Fibroblast of lung (primary cell): Measurements from ENCODE around the gene TMPRSS7. TPM values are rescaled to one million over a fixed set of nuclear protein-coding genes. Genes with fewer than 3 reads are reported as not detected.

Source experiments
- DNase-seq, 2 donors: peaks; one replicate each; pipeline versions ENCODE4 v3.0.0 to v3.0.0-alpha.2; 2010; ENCODE audit warnings: low read depth in 2 of 2
- H2AFZ ChIP-seq: 2 replicates; pipeline ENCODE4 v1.5.1; 2012; ENCODE audit warnings: low read length, control low read depth, inconsistent platforms
- H3K27ac ChIP-seq: 2 replicates; pipeline ENCODE4 v1.5.1; 2011; ENCODE audit warnings: low read length, control low read depth; ENCODE audit not compliant: insufficient read depth
- H3K27me3 ChIP-seq: 2 replicates; pipeline ENCODE4 v1.5.1; 2011; ENCODE audit warnings: mild to moderate bottlenecking, low read length; ENCODE audit not compliant: control insufficient read depth, insufficient read depth
- H3K36me3 ChIP-seq: 2 replicates; pipeline ENCODE4 v1.5.1; 2011; ENCODE audit warnings: low read length; ENCODE audit not compliant: control insufficient read depth, insufficient read depth
- H3K4me1 ChIP-seq: 2 replicates; pipeline ENCODE4 v1.5.1; 2011; ENCODE audit warnings: low read length; ENCODE audit not compliant: control insufficient read depth, insufficient read depth; ENCODE audit errors: extremely low read depth
- H3K4me2 ChIP-seq: 2 replicates; pipeline ENCODE4 v1.5.1; 2011; ENCODE audit warnings: low read length, control low read depth; ENCODE audit not compliant: insufficient read depth; ENCODE audit errors: extremely low read depth
- H3K4me3 ChIP-seq, 4 experiments: fragments of 200-600 bp in 1 of 4; sonication (generic) in 1 of 4; replicated peaks in 1 of 4; 2 replicates each; pipeline ENCODE4 v1.5.1; 2011 to 2016; ENCODE audit warnings: low read length in 4 of 4, low read depth in 3 of 4, mild to moderate bottlenecking in 3 of 4, control low read depth in 2 of 4, inconsistent platforms in 1 of 4, mixed read lengths in 1 of 4; ENCODE audit not compliant: insufficient read depth in 1 of 4; ENCODE audit errors: control extremely low read depth in 1 of 4
- H3K79me2 ChIP-seq: 2 replicates; pipeline ENCODE4 v1.5.1; 2012; ENCODE audit warnings: mild to moderate bottlenecking, low read length, inconsistent platforms; ENCODE audit not compliant: control insufficient read depth, insufficient read depth
- H3K9ac ChIP-seq: 2 replicates; pipeline ENCODE4 v1.5.1; 2011; ENCODE audit warnings: mild to moderate bottlenecking, low read length, control low read depth; ENCODE audit not compliant: insufficient read depth
- H3K9me3 ChIP-seq: 2 replicates; pipeline ENCODE4 v1.5.1; 2012; ENCODE audit warnings: low read depth, low read length; ENCODE audit not compliant: control insufficient read depth, insufficient read depth
- H4K20me1 ChIP-seq: 2 replicates; pipeline ENCODE4 v1.5.1; 2011; ENCODE audit warnings: low read length; ENCODE audit not compliant: control insufficient read depth, insufficient read depth; ENCODE audit errors: extremely low read depth
- EZH2 ChIP-seq: IDR thresholded peaks from 2 replicates; pipeline ENCODE4 v1.5.1; 2012; ENCODE audit warnings: low read length, control low read depth, mild to moderate bottlenecking; ENCODE audit errors: missing control alignments
- polyA plus RNA-seq, 2 donors: library from polyadenylated mRNA; depleted of rRNA in 1 of 2; stranded (reverse) in 1 of 2; unstranded in 1 of 2; fragments of >200 nt; gene quantifications; 2 replicates each; pipeline ENCODE4 v1.2.1, GENCODE V29; 2011 to 2012; ENCODE audit warnings: missing spikeins in 1 of 2
- total RNA-seq: library from RNA; depleted of rRNA; stranded (reverse); fragments of >200 nt; gene quantifications from 2 replicates; pipeline ENCODE4 v1.2.1, GENCODE V29; 2014
- TF ChIP-seq, protein P1 (sequence below), 2 donors: IDR thresholded peaks in 1 of 2; conservative IDR thresholded peaks in 1 of 2; 1 replicate in 1 of 2; 2 replicates in 1 of 2; pipeline ENCODE4 v1.5.1; 2011 to 2012; ENCODE audit warnings: low read length in 2 of 2, control low read depth in 1 of 2, inconsistent platforms in 1 of 2, low read depth in 1 of 2, mild to moderate bottlenecking in 1 of 2

TMPRSS7 gene
- total and polyA plus RNA-seq, 2 donors (not counting 1 experiment from before 2014, with no cell fraction given), result not detected

DNA sequence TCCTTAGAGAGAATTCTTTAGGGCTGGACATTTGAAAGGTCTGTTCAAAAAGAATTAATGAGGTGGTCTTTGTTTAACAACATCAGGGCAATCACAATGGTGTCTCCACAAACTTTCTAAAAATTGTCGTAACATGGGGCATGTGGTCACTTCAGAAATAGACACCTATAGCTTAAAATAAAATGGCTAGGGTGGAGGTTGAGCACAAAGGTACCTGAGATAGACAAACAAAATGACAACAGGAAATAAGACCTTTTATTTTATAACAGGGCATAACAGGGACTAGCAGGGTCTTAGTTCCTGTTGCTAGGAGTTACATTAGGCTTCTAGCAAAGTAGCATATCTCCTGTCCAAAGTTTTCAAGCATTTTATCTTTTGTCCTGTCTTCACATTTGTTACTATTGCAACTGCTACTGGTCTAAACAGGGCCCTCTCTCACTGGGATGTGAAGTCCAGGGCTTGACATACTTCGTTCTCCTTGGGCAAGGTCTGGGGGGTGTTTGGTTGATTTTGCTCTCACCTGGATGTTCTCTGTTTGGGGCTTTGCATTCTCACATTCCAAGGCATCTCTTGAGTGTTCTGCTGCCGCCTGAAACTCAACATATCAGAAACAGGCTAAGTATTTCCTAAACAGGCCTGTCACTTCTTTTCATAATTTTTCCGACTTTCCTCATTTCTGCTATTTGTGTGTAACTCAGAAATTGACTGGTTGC lies 95.5 kb downstream of the TMPRSS7 start:
- Histone ChIP-seq H3K9me3 (no peaks in the 10 kb centered on the region), H3K9ac (no peak overlapping the region), H3K79me2 (no peaks in the 10 kb centered on the region), H3K27me3 (no peaks in the 10 kb centered on the region), H3K4me1 (no peaks in the 10 kb centered on the region), H3K4me2 (no peak overlapping the region), H3K27ac (no peak overlapping the region), H4K20me1 (no peaks in the 10 kb centered on the region), H2AFZ (no peak overlapping the region), H3K36me3 (no peaks in the 10 kb centered on the region), H3K4me3 (no peak overlapping the region)
- TF ChIP-seq, protein P1, sequence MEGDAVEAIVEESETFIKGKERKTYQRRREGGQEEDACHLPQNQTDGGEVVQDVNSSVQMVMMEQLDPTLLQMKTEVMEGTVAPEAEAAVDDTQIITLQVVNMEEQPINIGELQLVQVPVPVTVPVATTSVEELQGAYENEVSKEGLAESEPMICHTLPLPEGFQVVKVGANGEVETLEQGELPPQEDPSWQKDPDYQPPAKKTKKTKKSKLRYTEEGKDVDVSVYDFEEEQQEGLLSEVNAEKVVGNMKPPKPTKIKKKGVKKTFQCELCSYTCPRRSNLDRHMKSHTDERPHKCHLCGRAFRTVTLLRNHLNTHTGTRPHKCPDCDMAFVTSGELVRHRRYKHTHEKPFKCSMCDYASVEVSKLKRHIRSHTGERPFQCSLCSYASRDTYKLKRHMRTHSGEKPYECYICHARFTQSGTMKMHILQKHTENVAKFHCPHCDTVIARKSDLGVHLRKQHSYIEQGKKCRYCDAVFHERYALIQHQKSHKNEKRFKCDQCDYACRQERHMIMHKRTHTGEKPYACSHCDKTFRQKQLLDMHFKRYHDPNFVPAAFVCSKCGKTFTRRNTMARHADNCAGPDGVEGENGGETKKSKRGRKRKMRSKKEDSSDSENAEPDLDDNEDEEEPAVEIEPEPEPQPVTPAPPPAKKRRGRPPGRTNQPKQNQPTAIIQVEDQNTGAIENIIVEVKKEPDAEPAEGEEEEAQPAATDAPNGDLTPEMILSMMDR (conservative IDR thresholded peaks at IDR 0.05 in 1 of 2, IDR thresholded peaks at IDR 0.05 in 1 of 2; ENCODE audit: low read depth in 1 of 2, low read length in 2 of 2), result no peak
- no peak for TF ChIP-seq EZH2
- DNase-seq, result no peak

DNA sequence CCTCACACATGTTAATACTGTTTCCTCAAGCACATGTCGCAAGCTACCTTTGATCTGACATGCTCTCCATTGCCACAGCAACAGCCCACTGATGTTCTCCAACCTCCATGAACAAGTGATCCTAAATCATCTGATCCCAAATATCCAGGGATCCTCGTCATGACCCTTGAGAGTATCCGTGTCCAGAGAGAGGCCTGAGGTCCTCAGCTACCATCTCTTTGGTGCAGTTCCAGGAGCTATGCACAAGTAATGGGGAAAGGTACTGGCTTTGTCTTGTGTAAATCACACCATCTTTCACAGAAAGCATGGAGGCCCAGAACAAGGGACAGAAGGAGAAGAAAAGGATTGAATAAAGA lies 96.1 kb downstream of the TMPRSS7 start:
- H3K4me3 ChIP-seq, result no peak overlapping the region
- no peaks in the 10 kb centered on the region for H3K36me3 ChIP-seq
- H3K9me3 ChIP-seq, result no peaks in the 10 kb centered on the region
- no peak for TF ChIP-seq EZH2
- TF ChIP-seq, protein P1 (conservative IDR thresholded peaks at IDR 0.05 in 1 of 2, IDR thresholded peaks at IDR 0.05 in 1 of 2; ENCODE audit: low read depth in 1 of 2, low read length in 2 of 2), result no peak
- H3K27ac ChIP-seq, result no peak overlapping the region
- no peak for DNase-seq
- H3K79me2 ChIP-seq, result no peaks in the 10 kb centered on the region
- no peaks in the 10 kb centered on the region for H3K4me1 ChIP-seq
- no peaks in the 10 kb centered on the region for H3K27me3 ChIP-seq
- no peak overlapping the region for H2AFZ ChIP-seq
- no peaks in the 10 kb centered on the region for H4K20me1 ChIP-seq
- no peak overlapping the region for H3K4me2 ChIP-seq
- no peak overlapping the region for H3K9ac ChIP-seq

Other genes starting within 250 kb of the TMPRSS7 start
- gene PHLDB2, start 175.5 kb upstream of the TMPRSS7 start, total RNA-seq, result 43.4 and 47.9 TPM in 2 replicates
- 14.3 and 33.8 TPM in 2 replicates for gene PHLDB2, start 175.5 kb upstream of the TMPRSS7 start, polyA plus RNA-seq
- 38.5 and 48.6 TPM in 2 replicates for gene ABHD10, start 55.7 kb upstream of the TMPRSS7 start, total RNA-seq
- 29.8 and 31.2 TPM in 2 replicates for gene ABHD10, start 55.7 kb upstream of the TMPRSS7 start, polyA plus RNA-seq
- gene TAGLN3, start 35.8 kb upstream of the TMPRSS7 start, total RNA-seq, result 0.33 and 0.51 TPM in 2 replicates
- gene TAGLN3, start 35.8 kb upstream of the TMPRSS7 start, polyA plus RNA-seq, result 0.10 and 1.2 TPM in 2 replicates
- gene C3orf52, start 51.7 kb downstream of the TMPRSS7 start, total RNA-seq, result 1.8 TPM in 2 replicates
- gene C3orf52, start 51.7 kb downstream of the TMPRSS7 start, polyA plus RNA-seq, result 1.5 and 3.7 TPM in 2 replicates
- not detected in 2 replicates for gene GCSAM, start 98.5 kb downstream of the TMPRSS7 start, total RNA-seq
- not detected in 2 replicates for gene GCSAM, start 98.5 kb downstream of the TMPRSS7 start, polyA plus RNA-seq